Activated naive CD8-positive, alpha-beta T cell (primary cell): ENCODE results near the gene SERP2.

ENCODE experiments used
- H3K27ac Mint-ChIP-seq: one replicate; pipeline ENCODE4 v1.8.0; 2021; ENCODE audit warnings: mixed read lengths
- H3K27me3 Mint-ChIP-seq: one replicate; pipeline ENCODE4 v1.8.0; 2021; ENCODE audit warnings: mixed read lengths
- H3K36me3 Mint-ChIP-seq: one replicate; pipeline ENCODE4 v1.8.0; 2021; ENCODE audit warnings: mixed read lengths
- H3K4me1 Mint-ChIP-seq: one replicate; pipeline ENCODE4 v1.8.0; 2021; ENCODE audit warnings: low read depth, mixed read lengths
- H3K4me3 Mint-ChIP-seq: one replicate; pipeline ENCODE4 v1.8.0; 2021; ENCODE audit warnings: mild to moderate bottlenecking, mixed read lengths
- H3K9me3 Mint-ChIP-seq: one replicate; pipeline ENCODE4 v1.8.0; 2021; ENCODE audit warnings: low read depth, mixed read lengths

SERP2 gene

DNA sequence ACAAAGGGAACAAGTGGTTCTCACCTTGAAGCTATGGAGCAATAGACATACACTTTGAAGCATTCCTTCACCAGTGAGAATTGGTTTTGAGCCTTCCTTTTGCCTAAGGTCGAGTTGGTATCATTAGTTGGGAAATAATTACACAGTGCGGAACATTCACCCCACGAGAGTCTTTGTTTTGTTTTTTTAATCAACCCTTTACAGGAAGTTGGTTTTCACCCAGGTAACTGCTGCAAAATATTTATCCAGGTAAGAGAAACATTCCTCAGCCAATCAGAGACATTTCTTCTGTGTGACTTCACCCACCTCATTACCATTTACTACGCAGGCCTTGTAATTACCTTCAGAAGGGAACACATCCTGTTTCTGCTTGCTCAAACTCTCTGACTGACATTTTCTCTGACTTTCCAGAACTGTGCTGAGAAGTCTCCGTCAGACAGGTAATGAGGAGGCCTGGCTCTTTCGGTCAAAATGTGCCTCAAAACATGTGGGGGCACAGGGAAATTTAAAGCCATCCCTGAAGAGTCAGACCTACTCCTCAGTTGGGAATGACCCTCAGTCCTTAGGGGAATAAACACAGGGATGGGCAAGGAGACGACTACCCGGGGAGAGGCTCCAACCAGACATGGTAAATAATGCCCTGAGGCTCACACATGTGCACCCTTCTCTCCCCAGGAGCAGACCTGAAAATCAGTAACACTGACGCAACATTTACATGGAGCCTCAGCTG is 22.7 kb upstream of the SERP2 start:
- Mint-ChIP-seq H3K27ac (no peak overlapping the region), H3K27me3 (no peaks in the 10 kb centered on the region), H3K4me1 (peaks cover 21% of the 10 kb centered on the region), H3K36me3 (peaks cover 5% of the 10 kb centered on the region), H3K9me3 (no peaks in the 10 kb centered on the region), H3K4me3 (no peak overlapping the region)

DNA sequence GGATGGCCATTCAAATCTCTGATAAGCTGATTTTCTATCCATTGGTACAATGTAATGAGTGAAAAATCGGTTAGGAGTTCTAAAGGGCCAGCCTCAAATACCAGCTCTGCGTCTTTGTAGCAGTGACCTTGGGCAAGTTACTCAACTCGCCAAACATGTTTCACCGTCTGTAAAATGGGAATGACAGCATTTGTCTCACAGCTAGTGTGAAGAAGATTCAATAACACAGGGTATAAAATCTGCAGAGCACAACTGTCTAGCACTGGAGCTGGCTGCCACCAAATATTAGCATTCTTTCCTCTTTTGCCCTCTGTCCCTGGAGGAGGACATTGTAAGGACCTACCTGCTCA is 22.1 kb upstream of the SERP2 start:
- Mint-ChIP-seq H3K27me3 (no peaks in the 10 kb centered on the region), H3K4me3 (no peak overlapping the region), H3K9me3 (no peaks in the 10 kb centered on the region), H3K4me1 (peaks cover 21% of the 10 kb centered on the region), H3K27ac (no peak overlapping the region), H3K36me3 (peaks cover 5% of the 10 kb centered on the region)

- H3K27ac Mint-ChIP-seq = no peak overlapping the region
These were observed 21.4 kb upstream of the SERP2 start for GRCh38 chr13:44352202-44352601.

GRCh38 chr13:44352671-44353070 is 21.0 kb upstream of the SERP2 start:
- H3K36me3 Mint-ChIP-seq = peaks cover 5% of the 10 kb centered on the region
- H3K27ac Mint-ChIP-seq = no peak overlapping the region
- H3K27me3 Mint-ChIP-seq = no peaks in the 10 kb centered on the region
- no peak overlapping the region for H3K4me3 Mint-ChIP-seq
- H3K9me3 Mint-ChIP-seq = no peaks in the 10 kb centered on the region
- peaks cover 21% of the 10 kb centered on the region for H3K4me1 Mint-ChIP-seq

More at GRCh38 chr13:44352202-44352601, 21.4 kb upstream of the SERP2 start:
- Mint-ChIP-seq H3K4me1 (peaks cover 21% of the 10 kb centered on the region), H3K4me3 (no peak overlapping the region), H3K9me3 (no peaks in the 10 kb centered on the region), H3K36me3 (peaks cover 5% of the 10 kb centered on the region), H3K27me3 (no peaks in the 10 kb centered on the region)

DNA sequence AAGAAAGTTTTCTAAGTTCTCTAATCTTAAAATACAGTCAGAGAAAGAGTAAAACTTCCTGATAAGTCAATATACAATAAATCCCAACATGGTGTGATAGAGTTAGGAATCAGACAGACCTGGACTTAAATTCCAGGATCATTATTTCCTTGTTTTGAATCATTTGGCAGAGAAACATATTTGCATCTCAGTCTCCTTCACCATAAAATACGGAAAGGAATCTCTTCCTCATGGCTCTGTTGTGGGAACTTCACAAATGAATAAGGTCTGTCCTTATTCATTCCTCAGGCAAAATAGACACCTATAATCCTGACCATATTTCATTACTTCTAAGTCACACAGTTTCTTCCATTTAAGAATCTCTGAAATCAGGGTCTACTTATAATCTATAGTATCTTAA is 19.3 kb upstream of the SERP2 start:
- Mint-ChIP-seq H3K36me3 (peaks cover 5% of the 10 kb centered on the region), H3K4me3 (no peak overlapping the region), H3K27ac (no peak overlapping the region), H3K4me1 (peaks cover 21% of the 10 kb centered on the region), H3K27me3 (no peaks in the 10 kb centered on the region), H3K9me3 (no peaks in the 10 kb centered on the region)

- Mint-ChIP-seq H3K4me3 (no peak overlapping the region), H3K27me3 (no peaks in the 10 kb centered on the region), H3K4me1 (peaks cover 21% of the 10 kb centered on the region), H3K27ac (no peak overlapping the region), H3K36me3 (peaks cover 5% of the 10 kb centered on the region), H3K9me3 (no peaks in the 10 kb centered on the region)
These were observed 18.7 kb upstream of the SERP2 start for GRCh38 chr13:44354884-44355283.

- H3K27me3 Mint-ChIP-seq = no peaks in the 10 kb centered on the region
- no peak overlapping the region for H3K27ac Mint-ChIP-seq
- peaks cover 20% of the 10 kb centered on the region for H3K4me1 Mint-ChIP-seq
- no peak overlapping the region for H3K4me3 Mint-ChIP-seq
- peaks cover 5% of the 10 kb centered on the region for H3K36me3 Mint-ChIP-seq
- H3K9me3 Mint-ChIP-seq = no peaks in the 10 kb centered on the region
These were observed 18.0 kb upstream of the SERP2 start for GRCh38 chr13:44355621-44356020.

GRCh38 chr13:44359983-44360375 is 13.6 kb upstream of the SERP2 start:
- no peak overlapping the region for H3K4me3 Mint-ChIP-seq
- no peaks in the 10 kb centered on the region for H3K27me3 Mint-ChIP-seq
- no peaks in the 10 kb centered on the region for H3K4me1 Mint-ChIP-seq
- no peaks in the 10 kb centered on the region for H3K36me3 Mint-ChIP-seq
- H3K27ac Mint-ChIP-seq = no peak overlapping the region
- H3K9me3 Mint-ChIP-seq = no peaks in the 10 kb centered on the region

DNA sequence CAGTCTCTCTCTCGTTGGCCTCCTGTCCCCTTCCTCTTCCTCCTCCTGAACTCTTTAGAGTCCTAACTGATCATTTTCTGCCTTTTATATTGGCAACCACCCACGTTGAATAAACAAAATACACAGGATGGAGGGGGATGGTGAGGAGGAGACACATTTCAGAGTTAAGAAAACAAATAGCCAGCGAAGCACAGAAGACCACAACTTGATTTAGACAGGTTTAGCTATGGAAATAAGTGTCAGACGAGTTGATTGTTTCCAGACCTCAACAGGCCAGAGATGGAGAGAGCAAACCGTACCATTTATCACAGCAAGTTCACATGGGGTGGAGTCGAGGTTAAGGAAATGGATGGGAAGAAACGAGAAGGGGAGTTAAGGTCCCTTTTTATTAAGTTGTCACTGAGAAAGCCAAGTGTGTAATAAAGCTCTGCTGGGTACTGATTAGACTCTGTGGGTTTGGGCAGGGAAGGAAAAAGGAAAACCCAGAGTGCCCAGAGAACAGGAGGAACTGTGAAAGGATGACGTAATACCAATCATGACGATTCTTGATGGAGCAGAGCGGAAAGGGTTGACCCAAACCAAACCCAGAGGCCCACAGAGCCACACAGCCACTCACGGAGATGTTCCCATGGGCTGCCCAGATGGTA is 11.1 kb upstream of the SERP2 start:
- no peaks in the 10 kb centered on the region for H3K36me3 Mint-ChIP-seq
- no peaks in the 10 kb centered on the region for H3K9me3 Mint-ChIP-seq
- no peaks in the 10 kb centered on the region for H3K4me1 Mint-ChIP-seq
- no peaks in the 10 kb centered on the region for H3K27me3 Mint-ChIP-seq
- H3K4me3 Mint-ChIP-seq = no peak overlapping the region
- no peak overlapping the region for H3K27ac Mint-ChIP-seq

GRCh38 chr13:44363631-44364344 is 9.8 kb upstream of the SERP2 start:
- H3K27ac Mint-ChIP-seq = no peak overlapping the region
- no peaks in the 10 kb centered on the region for H3K9me3 Mint-ChIP-seq
- H3K27me3 Mint-ChIP-seq = no peaks in the 10 kb centered on the region
- H3K36me3 Mint-ChIP-seq = no peaks in the 10 kb centered on the region
- no peak overlapping the region for H3K4me3 Mint-ChIP-seq
- no peaks in the 10 kb centered on the region for H3K4me1 Mint-ChIP-seq

- H3K36me3 Mint-ChIP-seq = no peaks in the 10 kb centered on the region
- H3K27me3 Mint-ChIP-seq = no peaks in the 10 kb centered on the region
- H3K4me3 Mint-ChIP-seq = no peak overlapping the region
- no peaks in the 10 kb centered on the region for H3K9me3 Mint-ChIP-seq
- no peak overlapping the region for H3K27ac Mint-ChIP-seq
- H3K4me1 Mint-ChIP-seq = no peaks in the 10 kb centered on the region
These were observed 9.2 kb upstream of the SERP2 start for GRCh38 chr13:44364345-44365000.

DNA sequence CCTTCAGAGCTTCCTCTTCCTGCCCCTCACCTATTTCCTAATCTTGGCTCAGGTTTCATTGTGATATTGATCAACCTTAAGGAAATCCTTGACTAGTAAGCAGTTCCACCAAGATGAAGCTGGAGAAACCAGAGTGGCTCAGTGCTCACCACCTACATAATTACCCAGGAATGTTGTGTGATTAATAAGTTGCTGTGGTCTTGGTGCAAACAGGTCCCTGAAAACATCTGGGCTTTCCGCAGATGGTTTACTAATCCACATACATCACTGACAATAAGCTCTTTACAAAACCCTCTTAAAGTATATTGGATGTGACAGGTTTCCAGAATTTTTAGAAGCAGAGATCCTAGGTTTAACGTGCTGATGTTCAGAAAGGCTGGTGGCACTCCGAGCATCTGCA is 8.6 kb upstream of the SERP2 start:
- H3K4me3 Mint-ChIP-seq = no peak overlapping the region

GRCh38 chr13:44365899-44366298 is 7.7 kb upstream of the SERP2 start:
- no peak overlapping the region for H3K4me3 Mint-ChIP-seq
- H3K36me3 Mint-ChIP-seq = no peaks in the 10 kb centered on the region
- no peaks in the 10 kb centered on the region for H3K4me1 Mint-ChIP-seq
- no peaks in the 10 kb centered on the region for H3K9me3 Mint-ChIP-seq
- no peak overlapping the region for H3K27ac Mint-ChIP-seq
- no peaks in the 10 kb centered on the region for H3K27me3 Mint-ChIP-seq

More for the DNA sequence above, 8.6 kb upstream of the SERP2 start:
- no peak overlapping the region for H3K27ac Mint-ChIP-seq
- H3K4me1 Mint-ChIP-seq = no peaks in the 10 kb centered on the region
- H3K27me3 Mint-ChIP-seq = no peaks in the 10 kb centered on the region
- no peaks in the 10 kb centered on the region for H3K9me3 Mint-ChIP-seq
- no peaks in the 10 kb centered on the region for H3K36me3 Mint-ChIP-seq

DNA sequence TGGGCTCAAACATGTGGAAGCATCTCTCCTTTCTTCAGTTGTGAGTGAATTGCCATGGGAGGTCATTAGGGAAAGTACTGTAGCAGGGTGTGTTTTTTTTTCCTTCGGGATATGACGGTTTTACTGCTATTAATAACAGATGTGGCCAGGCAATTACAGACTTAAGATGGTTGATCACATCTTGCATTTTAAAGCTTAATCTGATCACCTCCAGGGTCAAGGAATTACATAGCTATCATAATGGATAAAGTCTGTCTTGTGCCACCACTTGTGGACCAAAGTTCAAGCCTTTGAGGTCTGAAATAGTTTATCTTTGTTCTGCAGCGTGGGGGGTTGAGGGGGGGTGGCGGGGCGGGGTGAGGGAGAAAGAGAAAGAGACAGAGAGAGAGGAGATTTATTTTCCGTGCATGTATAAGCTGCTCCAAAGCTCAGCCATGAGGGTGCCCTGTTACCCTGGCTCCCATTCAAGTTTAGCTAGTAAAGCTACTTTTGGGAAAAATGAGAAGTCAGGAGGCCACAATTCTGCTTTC is 5.5 kb upstream of the SERP2 start:
- Mint-ChIP-seq H3K4me3 (no peak overlapping the region), H3K36me3 (no peaks in the 10 kb centered on the region), H3K27ac (no peak overlapping the region), H3K9me3 (no peaks in the 10 kb centered on the region), H3K27me3 (peaks cover 7% of the 10 kb centered on the region), H3K4me1 (no peaks in the 10 kb centered on the region)
